Mesothelial cell of epicardium (in vitro differentiated cells): Measurements from ENCODE around the gene PRDM16. TPM values are rescaled to one million over a fixed set of nuclear protein-coding genes. Genes with fewer than 3 reads are reported as not detected.

Experiments used
- DNase-seq, 2 experiments: peaks; one replicate each; pipeline ENCODE4 v3.0.0; 2021; ENCODE audit warnings: low spot score in 2 of 2; ENCODE audit not compliant: unreplicated experiment in 2 of 2
- H3K27ac Mint-ChIP-seq: 2 replicates; pipeline ENCODE4 v1.8.0; 2021; ENCODE audit warnings: mixed read lengths
- H3K27me3 Mint-ChIP-seq: 2 replicates; pipeline ENCODE4 v1.8.0; 2021; ENCODE audit warnings: low read depth, mixed read lengths
- H3K36me3 Mint-ChIP-seq: 2 replicates; pipeline ENCODE4 v1.8.0; 2021; ENCODE audit warnings: mixed read lengths
- H3K4me1 Mint-ChIP-seq: 2 replicates; pipeline ENCODE4 v1.8.0; 2021; ENCODE audit warnings: mixed read lengths
- H3K4me3 Mint-ChIP-seq: 2 replicates; pipeline ENCODE4 v1.8.0; 2021; ENCODE audit warnings: mild to moderate bottlenecking, moderate library complexity, mixed read lengths
- H3K9me3 Mint-ChIP-seq: 2 replicates; pipeline ENCODE4 v1.8.0; 2021; ENCODE audit warnings: mixed read lengths
- CTCF ChIP-seq: fragments of 200-600 bp; sonication (generic); IDR thresholded peaks from one replicate; pipeline ENCODE4 v1.5.0; 2021; ENCODE audit warnings: antibody characterized with exemption; ENCODE audit not compliant: unreplicated experiment
- total RNA-seq: library from RNA; stranded (reverse); gene quantifications from 3 replicates; pipeline ENCODE4 v1.2.1, GENCODE V29; 2021

PRDM16 gene
- total RNA-seq, 1 donor from 2014 or later = 1.4 TPM

- H3K36me3 Mint-ChIP-seq = no peaks in the 10 kb centered on the region
- H3K27ac Mint-ChIP-seq = no peak overlapping the region
- peaks cover 7% of the 10 kb centered on the region for H3K4me1 Mint-ChIP-seq
- no peak for DNase-seq
- no peaks in the 10 kb centered on the region for H3K9me3 Mint-ChIP-seq
- TF ChIP-seq CTCF = no peak
- H3K4me3 Mint-ChIP-seq = no peak overlapping the region
- H3K27me3 Mint-ChIP-seq = peaks cover 18% of the 10 kb centered on the region
Measured at GRCh38 chr1:3146458-3146857, 77.5 kb downstream of the PRDM16 start.

- Mint-ChIP-seq H3K9me3 (no peaks in the 10 kb centered on the region), H3K36me3 (no peaks in the 10 kb centered on the region), H3K27me3 (peaks cover 13% of the 10 kb centered on the region), H3K27ac (no peak overlapping the region), H3K4me1 (peaks cover 7% of the 10 kb centered on the region), H3K4me3 (no peak overlapping the region)
- no peak for TF ChIP-seq CTCF
- no peak for DNase-seq
Measured at GRCh38 chr1:3146907-3147306, 77.9 kb downstream of the PRDM16 start.

GRCh38 chr1:3148171-3148570 is 79.2 kb downstream of the PRDM16 start:
- no peak for DNase-seq
- H3K36me3 Mint-ChIP-seq = no peaks in the 10 kb centered on the region
- H3K4me1 Mint-ChIP-seq = peaks cover 7% of the 10 kb centered on the region
- H3K27ac Mint-ChIP-seq = no peak overlapping the region
- no peak overlapping the region for H3K4me3 Mint-ChIP-seq
- TF ChIP-seq CTCF = no peak
- H3K27me3 Mint-ChIP-seq = peaks cover 17% of the 10 kb centered on the region
- no peaks in the 10 kb centered on the region for H3K9me3 Mint-ChIP-seq

GRCh38 chr1:3149277-3149676 is 80.3 kb downstream of the PRDM16 start:
- Mint-ChIP-seq H3K27ac (no peak overlapping the region), H3K9me3 (no peaks in the 10 kb centered on the region)
- no peak for TF ChIP-seq CTCF

GRCh38 chr1:3151456-3151855 is 82.5 kb downstream of the PRDM16 start:
- DNase-seq = no peak
- Mint-ChIP-seq H3K36me3 (no peaks in the 10 kb centered on the region), H3K9me3 (no peaks in the 10 kb centered on the region), H3K4me3 (no peak overlapping the region), H3K27me3 (peaks cover 23% of the 10 kb centered on the region), H3K27ac (no peak overlapping the region), H3K4me1 (peaks cover 7% of the 10 kb centered on the region)
- TF ChIP-seq CTCF = no peak

More at GRCh38 chr1:3149277-3149676, 80.3 kb downstream of the PRDM16 start:
- Mint-ChIP-seq H3K4me1 (peaks cover 7% of the 10 kb centered on the region), H3K4me3 (no peak overlapping the region), H3K27me3 (peaks cover 17% of the 10 kb centered on the region), H3K36me3 (no peaks in the 10 kb centered on the region)
- no peak for DNase-seq

GRCh38 chr1:3152143-3152542 is 83.1 kb downstream of the PRDM16 start:
- no peak overlapping the region for H3K4me3 Mint-ChIP-seq
- no peak for DNase-seq

More at GRCh38 chr1:3152143-3152542, 83.1 kb downstream of the PRDM16 start:
- H3K27me3 Mint-ChIP-seq = peaks cover 25% of the 10 kb centered on the region
- no peak overlapping the region for H3K27ac Mint-ChIP-seq
- no peaks in the 10 kb centered on the region for H3K9me3 Mint-ChIP-seq
- no peak for TF ChIP-seq CTCF
- no peaks in the 10 kb centered on the region for H3K36me3 Mint-ChIP-seq
- H3K4me1 Mint-ChIP-seq = peaks cover 4% of the 10 kb centered on the region
